ENCODE data around the gene TNFSF13. TPM values are rescaled to one million over a fixed set of nuclear protein-coding genes. Genes with fewer than 3 reads are reported as not detected.
A peak's percentile ranks its signal among the peaks of the same experiment; 100 is the strongest.

Gene TNFSF13
- total RNA-seq, 4 donors from 2014 or later = 24.5 to 70.9 (median 48.3) TPM

DNA sequence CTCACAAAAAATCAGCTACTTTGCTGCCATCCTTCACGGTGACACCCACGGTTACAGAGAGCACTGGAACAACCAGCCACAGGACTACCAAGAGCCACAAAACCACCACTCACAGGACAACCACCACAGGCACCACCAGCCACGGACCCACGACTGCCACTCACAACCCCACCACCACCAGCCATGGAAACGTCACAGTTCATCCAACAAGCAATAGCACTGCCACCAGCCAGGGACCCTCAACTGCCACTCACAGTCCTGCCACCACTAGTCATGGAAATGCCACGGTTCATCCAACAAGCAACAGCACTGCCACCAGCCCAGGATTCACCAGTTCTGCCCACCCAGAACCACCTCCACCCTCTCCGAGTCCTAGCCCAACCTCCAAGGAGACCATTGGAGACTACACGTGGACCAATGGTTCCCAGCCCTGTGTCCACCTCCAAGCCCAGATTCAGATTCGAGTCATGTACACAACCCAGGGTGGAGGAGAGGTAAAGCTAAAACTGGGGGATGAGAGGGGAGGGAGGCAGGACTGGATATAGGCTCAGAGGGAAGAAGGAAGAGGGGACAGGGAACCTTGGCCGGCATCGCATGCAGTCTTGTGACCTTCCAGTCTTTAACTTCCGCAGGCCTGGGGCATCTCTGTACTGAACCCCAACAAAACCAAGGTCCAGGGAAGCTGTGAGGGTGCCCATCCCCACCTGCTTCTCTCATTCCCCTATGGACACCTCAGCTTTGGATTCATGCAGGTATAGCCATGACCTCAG, 21.5 kb downstream of the TNFSF13 start:
- DNase-seq (ENCODE audit: low spot score) = no peak
- TF ChIP-seq, protein P1, sequence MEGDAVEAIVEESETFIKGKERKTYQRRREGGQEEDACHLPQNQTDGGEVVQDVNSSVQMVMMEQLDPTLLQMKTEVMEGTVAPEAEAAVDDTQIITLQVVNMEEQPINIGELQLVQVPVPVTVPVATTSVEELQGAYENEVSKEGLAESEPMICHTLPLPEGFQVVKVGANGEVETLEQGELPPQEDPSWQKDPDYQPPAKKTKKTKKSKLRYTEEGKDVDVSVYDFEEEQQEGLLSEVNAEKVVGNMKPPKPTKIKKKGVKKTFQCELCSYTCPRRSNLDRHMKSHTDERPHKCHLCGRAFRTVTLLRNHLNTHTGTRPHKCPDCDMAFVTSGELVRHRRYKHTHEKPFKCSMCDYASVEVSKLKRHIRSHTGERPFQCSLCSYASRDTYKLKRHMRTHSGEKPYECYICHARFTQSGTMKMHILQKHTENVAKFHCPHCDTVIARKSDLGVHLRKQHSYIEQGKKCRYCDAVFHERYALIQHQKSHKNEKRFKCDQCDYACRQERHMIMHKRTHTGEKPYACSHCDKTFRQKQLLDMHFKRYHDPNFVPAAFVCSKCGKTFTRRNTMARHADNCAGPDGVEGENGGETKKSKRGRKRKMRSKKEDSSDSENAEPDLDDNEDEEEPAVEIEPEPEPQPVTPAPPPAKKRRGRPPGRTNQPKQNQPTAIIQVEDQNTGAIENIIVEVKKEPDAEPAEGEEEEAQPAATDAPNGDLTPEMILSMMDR (IDR thresholded peaks at IDR 0.05) = no peak
- ATAC-seq (ENCODE audit: low FRiP score) = no peak

DNA sequence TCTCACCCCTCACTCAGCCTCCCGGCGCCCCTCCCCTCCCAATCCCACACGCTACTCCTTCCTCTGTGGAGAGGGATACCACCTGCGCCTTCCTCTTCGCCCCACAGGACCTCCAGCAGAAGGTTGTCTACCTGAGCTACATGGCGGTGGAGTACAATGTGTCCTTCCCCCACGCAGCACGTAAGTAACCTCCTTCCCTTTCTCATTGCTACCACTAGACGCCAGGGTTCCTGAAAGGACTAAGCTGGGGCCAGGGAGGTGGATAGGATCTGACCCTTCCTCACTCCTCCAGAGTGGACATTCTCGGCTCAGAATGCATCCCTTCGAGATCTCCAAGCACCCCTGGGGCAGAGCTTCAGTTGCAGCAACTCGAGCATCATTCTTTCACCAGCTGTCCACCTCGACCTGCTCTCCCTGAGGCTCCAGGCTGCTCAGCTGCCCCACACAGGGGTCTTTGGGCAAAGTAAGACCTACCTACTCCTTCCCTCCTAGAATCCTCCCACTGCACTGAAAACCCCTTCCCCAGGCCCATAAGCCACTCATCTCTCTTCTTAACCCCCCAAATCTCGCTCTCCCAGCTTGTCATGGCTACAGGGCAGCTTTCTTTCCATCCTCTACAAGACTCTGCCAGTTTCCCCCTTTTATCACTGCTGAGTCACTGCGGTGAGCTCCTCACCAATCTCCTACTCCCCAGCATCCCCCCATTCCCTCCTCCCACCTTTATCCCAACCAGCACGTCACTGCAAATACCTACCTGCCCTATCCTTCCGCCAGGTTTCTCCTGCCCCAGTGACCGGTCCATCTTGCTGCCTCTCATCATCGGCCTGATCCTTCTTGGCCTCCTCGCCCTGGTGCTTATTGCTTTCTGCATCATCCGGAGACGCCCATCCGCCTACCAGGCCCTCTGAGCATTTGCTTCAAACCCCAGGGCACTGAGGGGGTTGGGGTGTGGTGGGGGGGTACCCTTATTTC, 22.3 kb downstream of the TNFSF13 start:
- no peak for DNase-seq (ENCODE audit: low spot score)
- TF ChIP-seq, protein P1 (IDR thresholded peaks at IDR 0.05) = no peak
- ATAC-seq (ENCODE audit: low FRiP score) = no peak

DNA sequence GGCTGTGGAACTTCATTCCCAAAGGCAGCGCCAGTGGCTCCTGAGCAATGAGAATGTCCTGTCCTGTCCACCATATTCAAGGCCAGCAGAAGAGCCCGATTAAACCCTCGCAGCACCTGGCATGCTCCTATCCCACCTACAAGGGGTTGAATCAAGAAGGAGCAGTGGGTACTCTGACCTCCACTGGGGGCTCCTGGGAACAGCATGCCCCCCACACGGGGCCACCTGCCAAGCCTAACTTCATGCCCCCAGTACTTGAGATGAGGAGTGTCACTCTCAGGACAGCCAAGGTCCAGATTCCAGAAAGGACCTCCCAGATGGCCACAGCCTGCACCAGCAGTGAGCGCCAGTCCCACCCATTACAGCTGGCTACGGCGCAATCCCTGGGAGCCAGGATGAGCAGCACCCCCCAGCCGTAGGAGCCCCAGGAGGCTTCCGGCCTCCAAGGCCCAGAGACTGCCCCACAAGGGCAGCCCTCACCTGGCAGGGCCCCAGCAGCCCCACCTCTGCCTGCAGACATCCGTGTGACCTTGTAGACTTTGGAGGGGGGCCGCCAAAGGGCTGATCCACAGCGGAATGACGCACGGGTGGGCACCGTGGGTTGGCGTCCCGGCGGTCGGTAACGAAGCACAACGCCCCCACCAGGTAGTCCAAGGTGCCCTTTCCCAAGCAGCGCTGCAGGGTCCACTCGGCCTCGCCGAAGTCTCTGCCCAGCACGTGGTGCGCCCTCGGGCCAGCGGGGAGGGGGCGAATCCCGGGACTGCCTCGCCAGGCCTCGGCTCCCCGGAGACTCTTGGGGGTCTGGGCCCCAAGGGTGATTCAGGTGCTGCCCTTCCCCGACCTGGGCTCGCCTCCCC, 24.1 kb downstream of the TNFSF13 start:
- ATAC-seq (ENCODE audit: low FRiP score) (no peak), DNase-seq (ENCODE audit: low spot score) (no peak)
- TF ChIP-seq, protein P1 (IDR thresholded peaks at IDR 0.05) = no peak

DNA sequence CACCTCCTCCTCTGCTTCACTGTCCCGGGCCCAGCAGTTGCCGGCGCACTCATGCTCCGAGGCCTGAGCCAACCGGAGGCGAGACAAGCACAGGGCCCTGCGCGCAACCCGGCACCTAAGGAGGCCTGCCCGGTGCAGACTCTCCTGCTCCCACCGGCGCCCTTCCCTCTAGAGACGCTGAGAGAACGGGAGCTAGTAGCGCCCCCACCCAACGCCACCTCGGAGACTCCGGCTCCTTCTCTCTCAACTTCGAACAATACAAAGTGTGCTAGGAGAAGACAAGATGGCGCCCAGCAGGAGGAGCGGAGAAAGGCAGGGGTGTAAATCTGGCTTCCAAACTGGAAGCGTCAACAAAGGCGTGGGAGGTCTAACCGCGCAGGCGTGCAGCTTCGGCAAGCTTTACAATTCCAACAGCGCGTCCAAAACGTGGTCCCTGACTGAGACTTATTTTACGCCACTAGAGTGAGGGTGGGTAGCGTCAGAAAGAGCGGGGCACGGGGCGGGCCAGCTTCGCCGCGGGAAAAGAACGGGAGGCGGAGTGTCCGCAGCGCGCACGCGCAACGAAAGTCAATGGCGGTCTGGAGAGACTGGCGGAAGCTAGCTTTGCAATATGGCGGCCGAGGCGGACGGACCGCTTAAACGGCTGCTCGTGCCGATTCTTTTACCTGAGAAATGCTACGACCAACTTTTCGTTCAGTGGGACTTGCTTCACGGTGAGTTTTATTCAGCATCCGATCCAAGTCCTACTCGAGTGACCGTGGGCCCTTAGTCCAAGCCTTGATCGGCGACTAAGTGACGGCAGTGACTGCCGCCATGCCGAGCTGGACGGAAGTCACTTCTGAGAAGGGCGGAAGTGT, 24.9 kb downstream of the TNFSF13 start, which contains the start of gene MPDU1:
Gene MPDU1 (plus strand): TSS at position 600 of the 857 bp plus-strand sequence. CDS start 11 bp downstream, at position 611.
- TF ChIP-seq, protein P1 (IDR thresholded peaks at IDR 0.05) = no peak
- DNase-seq (ENCODE audit: low spot score) (peak; percentile 74), ATAC-seq (ENCODE audit: low FRiP score) (peak; percentile 70)

DNA sequence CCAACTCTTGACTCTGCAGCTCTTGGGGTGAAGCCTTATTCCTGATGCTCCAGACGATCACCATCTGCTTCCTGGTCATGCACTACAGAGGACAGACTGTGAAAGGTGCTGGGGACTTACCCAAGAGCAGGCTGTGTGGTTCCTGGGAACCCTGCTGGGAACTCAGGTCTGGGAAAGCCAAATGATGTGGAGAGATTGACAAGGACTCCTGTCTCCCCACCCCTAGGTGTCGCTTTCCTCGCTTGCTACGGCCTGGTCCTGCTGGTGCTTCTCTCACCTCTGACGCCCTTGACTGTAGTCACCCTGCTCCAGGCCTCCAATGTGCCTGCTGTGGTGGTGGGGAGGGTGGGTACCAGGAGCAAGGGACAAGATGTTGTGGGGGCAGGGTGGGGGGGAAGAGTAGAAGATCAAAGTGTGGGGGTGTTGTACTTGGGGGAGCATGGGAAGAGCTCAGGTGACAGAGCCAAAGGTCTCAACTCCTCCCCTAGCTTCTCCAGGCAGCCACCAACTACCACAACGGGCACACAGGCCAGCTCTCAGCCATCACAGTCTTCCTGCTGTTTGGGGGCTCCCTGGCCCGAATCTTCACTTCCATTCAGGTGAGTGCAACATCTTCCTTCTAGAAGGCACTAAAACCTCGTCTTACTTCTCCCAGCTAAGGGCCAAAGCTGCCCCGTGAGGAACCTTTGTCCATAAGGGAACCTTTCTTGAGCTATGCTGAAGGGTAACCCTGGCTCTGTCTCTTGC, 28.3 kb downstream of the TNFSF13 start:
- TF ChIP-seq, protein P1 (IDR thresholded peaks at IDR 0.05) = no peak
- ATAC-seq (ENCODE audit: low FRiP score) (no peak), DNase-seq (ENCODE audit: low spot score) (no peak)
